Measurements from ENCODE around the gene LZIC.
"Not testable (repeated sequence)": the region's sequence is repeated elsewhere in the genome, so short reads cannot be mapped to it uniquely, and the experiment has no call there.

Gene LZIC

GRCh38 chr1:9929431-9930385, 13.5 kb downstream of the LZIC start:
- H3K4me1 ChIP-seq, result no peaks in the 10 kb centered on the region
- no peaks in the 10 kb centered on the region for H3K27me3 ChIP-seq
- no peaks in the 10 kb centered on the region for H3K9me3 ChIP-seq
- no peak for DNase-seq
- no peaks in the 10 kb centered on the region for H3K36me3 ChIP-seq
- no peak overlapping the region for H3K4me3 ChIP-seq (ENCODE audit: low read depth, low read length)
- no peak for TF ChIP-seq CTCF (IDR thresholded peaks at IDR 0.05; ENCODE audit: low read depth, low read length)

- Histone ChIP-seq H3K27me3 (no peaks in the 10 kb centered on the region), H3K4me1 (no peaks in the 10 kb centered on the region), H3K9me3 (no peaks in the 10 kb centered on the region), H3K4me3 (ENCODE audit: low read depth, low read length) (no peak overlapping the region), H3K36me3 (no peaks in the 10 kb centered on the region)
- TF ChIP-seq CTCF (IDR thresholded peaks at IDR 0.05; ENCODE audit: low read depth, low read length), result no peak
- no peak for DNase-seq
Measured at GRCh38 chr1:9927259-9927658, 15.9 kb downstream of the LZIC start.

GRCh38 chr1:9922342-9922741, 20.8 kb downstream of the LZIC start:
- no peak for DNase-seq
- Histone ChIP-seq H3K4me3 (ENCODE audit: low read depth, low read length) (no peak overlapping the region), H3K9me3 (no peaks in the 10 kb centered on the region), H3K36me3 (no peaks in the 10 kb centered on the region), H3K4me1 (no peaks in the 10 kb centered on the region), H3K27me3 (no peaks in the 10 kb centered on the region)
- TF ChIP-seq CTCF (IDR thresholded peaks at IDR 0.05; ENCODE audit: low read depth, low read length), result no peak

- Histone ChIP-seq H3K4me1 (no peaks in the 10 kb centered on the region), H3K36me3 (no peaks in the 10 kb centered on the region), H3K9me3 (no peaks in the 10 kb centered on the region), H3K4me3 (ENCODE audit: low read depth, low read length) (no peak overlapping the region), H3K27me3 (no peaks in the 10 kb centered on the region)
- no peak for TF ChIP-seq CTCF (IDR thresholded peaks at IDR 0.05; ENCODE audit: low read depth, low read length)
- DNase-seq, result no peak
Measured at GRCh38 chr1:9920606-9921005, 22.6 kb downstream of the LZIC start.

GRCh38 chr1:9917901-9918300, 25.3 kb downstream of the LZIC start:
- H3K36me3 ChIP-seq, result no peaks in the 10 kb centered on the region
- no peak for DNase-seq
- H3K4me1 ChIP-seq, result no peaks in the 10 kb centered on the region
- H3K27me3 ChIP-seq, result no peaks in the 10 kb centered on the region
- no peaks in the 10 kb centered on the region for H3K9me3 ChIP-seq
- TF ChIP-seq CTCF (IDR thresholded peaks at IDR 0.05; ENCODE audit: low read depth, low read length), result no peak
- no peak overlapping the region for H3K4me3 ChIP-seq (ENCODE audit: low read depth, low read length)

GRCh38 chr1:9917495-9917894, 25.7 kb downstream of the LZIC start:
- H3K4me1 ChIP-seq; H3K36me3 ChIP-seq; H3K9me3 ChIP-seq; H3K27me3 ChIP-seq; DNase-seq; H3K4me3 ChIP-seq (ENCODE audit: low read depth, low read length): not testable (repeated sequence)
